Measurements from ENCODE around the gene TNS1.

Gene TNS1

DNA sequence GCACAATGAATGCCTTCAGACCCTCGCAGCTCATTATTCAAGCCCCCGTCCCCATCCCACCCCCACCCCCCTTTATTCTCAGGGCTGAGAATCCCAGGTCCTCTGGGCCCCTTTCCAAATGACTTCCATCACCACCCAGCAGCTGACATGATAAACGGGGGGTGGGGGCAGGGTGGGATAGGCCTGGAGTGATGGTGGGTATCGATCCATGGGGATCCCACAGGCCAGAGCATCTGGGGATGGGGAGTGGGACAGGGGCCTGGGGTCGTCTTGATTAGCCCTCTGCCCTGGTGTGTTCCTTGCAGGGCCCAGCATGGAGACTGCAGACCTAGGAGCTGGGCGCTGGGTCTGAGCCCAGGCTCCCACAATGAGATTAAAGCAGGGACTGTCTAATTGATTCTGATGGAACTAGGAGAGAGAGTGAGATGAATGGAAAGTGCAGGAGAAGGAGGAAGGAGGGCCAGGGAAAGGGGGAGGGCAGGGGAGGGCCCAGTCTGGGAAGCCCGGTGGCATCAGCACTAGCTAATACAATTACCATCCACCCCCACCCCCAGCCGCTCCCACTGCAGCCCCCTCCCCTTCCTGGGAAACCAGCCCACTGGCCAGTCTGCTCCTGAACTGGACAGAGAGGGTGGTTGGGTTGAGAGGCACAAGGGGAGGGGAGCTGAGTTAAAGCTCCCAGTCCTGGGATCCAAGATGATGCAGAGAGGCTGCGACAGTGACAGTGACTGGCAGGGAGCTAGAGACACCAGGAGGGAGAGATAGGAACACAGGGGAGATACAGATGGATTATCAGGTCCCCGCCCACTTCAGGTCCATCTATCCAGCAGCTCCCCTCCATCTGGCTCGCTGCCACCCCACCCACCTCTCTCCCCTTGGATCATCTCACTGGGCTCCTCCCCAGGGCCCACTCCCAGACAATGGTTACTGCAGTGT lies 13.1 kb upstream of the TNS1 start:
- DNase-seq: no peak

DNA sequence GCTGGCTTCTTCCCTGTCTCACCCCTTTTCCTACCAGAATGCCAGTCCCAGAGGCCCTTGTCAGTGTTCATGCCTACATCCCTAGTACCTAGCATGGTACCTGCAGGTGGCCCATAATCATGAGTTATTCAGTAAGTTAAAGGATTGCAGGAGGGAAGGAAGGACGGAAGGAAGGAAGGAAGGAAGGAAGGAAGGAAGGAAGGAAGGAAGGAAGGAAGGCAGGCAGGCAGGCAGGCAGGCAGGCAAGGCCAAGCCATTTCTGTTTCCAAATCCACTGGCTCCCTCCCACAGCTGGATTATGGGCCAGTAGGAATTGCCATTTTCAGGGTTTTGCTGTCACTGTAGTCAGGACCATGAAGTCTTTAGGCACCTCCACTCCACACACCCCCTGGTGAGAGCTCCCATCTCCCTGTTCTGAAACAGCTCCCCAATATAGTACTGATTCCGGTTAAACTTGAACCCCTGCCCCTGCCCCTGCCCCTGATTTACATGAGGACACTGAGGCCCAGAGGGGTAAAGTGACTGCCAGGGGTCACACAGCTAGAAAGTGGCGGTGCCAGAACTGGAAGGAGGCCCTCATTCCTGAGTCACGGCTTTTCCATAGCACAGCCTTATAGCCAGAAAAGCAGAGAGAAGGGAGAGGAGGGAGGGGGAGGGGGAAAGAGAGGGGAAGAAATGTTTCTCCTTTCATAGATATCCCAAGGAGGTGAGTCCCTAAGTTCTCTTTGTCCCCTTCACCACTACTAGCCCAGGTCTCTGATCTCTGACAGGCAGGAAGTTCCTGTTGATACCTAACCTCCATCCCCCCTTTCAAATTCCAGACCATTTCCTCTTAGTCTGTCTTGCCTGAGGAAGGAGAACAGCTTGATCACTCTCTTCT lies 12.2 kb upstream of the TNS1 start:
- DNase-seq: no peak

DNA sequence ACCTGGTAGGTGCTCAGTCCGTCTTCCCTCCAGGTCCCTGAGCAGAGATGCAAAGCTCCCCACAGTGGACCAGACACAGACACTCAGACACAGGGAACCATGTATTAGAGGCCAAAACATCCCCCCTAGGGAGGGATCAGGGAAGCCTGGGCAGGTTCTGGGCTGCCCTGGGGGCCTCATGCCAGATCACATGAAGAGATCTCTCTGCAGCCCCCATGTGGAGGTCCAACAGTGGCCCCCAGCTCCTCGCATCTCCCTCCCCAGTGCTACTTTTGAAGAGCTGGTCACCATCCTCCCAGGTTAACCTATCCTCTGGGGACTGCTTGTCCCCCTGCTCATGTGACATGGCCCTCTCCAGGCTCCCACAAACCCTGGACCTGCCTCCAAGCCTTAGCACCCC lies 10.5 kb upstream of the TNS1 start:
- no peak for DNase-seq

DNA sequence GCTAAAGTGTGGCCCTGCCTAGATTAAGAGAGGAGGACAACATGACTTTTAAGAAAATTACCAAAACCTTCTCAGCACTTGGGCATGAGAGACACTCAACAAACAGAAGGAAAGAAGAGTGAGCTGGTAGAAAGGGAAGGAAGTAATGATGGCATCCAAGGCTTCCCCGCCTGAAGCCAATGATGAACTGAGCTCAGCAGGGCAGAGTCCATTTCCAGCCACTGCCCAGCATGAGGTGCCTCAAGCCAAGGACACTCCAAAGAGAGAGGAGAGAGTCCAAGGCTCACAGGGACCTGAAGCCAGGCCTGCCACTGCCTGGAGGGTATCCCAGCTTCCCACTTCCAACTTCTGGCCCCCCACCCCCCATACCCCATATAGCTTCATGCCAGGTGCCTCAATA lies 9.5 kb upstream of the TNS1 start:
- no peak for DNase-seq

DNA sequence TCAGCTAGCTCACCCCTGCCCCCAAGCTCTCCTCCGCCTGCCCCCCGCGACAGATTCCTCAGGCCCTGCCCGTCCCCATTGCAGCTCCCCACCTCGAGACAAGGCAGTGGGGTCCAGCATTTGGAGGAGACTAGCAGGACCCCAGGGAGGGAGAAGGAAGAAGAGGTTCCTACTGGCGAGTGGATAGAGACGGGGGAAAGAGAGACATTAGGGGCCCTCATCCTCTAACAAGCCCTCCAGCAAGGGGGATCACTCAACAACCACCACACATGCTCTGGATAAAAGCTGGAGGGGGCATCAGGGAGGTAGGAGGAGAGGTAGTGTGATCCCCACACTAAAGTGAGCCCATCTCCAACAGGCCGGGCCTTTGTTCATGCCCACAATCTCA lies 8.9 kb upstream of the TNS1 start:
- DNase-seq: no peak

DNA sequence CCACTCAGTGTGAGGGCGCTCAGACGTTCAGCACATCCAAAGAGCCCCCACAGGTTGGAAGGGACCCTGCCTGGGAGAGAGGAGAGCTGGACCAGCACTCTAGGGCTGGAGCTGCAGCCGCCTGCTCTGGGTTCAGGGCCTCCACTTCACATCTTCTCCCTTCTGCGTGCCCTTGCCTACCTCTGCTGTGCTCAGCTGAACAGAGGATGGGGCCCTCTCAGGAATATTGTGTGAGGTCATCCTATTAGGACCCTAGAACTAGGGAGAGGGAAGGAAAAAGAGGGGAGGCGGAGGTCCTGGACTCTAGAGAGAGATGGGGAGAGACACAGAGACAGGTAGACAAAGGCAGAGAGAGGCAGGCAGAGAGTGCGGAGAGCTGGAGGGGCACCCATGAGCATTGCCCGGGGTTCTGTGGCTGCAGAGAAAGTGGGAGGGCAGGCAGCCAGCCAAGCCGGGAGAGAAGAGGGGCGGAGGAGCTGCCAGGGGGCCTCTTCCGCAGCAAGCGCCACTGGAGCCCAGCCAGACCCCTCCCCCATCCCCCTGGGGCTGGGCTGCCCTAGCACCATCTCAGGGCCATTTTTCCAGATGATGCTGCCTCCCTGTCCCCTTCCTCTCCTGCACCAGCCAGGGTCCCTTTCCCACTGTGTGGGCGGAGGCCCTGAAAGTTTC lies 8.3 kb upstream of the TNS1 start:
- peak; percentile 14 for DNase-seq

DNA sequence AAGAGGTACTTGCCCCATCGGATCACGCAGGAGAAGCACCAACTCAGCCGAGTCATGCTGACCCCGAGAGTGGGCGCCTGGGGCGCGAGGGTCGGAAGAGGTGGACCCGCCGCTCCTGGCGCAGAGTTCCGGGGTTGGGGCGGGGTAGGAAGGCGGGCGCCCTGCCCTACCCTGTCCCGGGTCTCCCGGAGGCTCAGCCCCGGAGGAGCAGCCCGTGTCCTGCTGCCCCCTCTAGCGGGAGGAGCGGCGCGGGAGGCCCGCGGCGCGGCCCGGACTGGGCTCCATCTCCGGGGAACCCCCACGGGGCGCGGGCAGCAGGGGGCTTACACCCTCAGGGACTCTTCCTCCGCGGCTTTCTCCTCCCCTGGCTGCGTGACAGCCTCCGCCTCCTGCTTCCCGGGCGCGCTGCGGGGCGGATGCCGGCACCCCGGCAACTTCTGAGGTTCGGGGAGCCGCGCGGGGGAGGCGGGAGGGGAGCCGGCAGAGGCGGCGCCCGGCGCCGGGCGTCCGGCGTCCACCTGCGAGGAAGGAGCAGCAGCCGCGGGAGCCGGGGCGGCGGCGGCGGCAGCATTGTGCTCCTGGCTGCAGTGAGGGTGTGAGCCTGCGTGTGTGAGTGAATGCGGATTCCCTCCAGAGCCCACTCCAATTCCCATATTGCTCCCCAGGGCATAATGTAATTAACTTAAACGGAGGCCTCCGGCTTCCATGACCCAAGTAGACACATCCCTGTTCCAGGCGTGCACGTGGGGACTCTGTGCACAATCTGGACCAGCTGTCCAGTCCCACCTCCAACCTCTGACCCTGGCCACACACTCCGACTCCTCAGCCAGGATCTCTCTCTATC lies 7.6 kb upstream of the TNS1 start:
- peak; percentile 32 for DNase-seq

DNA sequence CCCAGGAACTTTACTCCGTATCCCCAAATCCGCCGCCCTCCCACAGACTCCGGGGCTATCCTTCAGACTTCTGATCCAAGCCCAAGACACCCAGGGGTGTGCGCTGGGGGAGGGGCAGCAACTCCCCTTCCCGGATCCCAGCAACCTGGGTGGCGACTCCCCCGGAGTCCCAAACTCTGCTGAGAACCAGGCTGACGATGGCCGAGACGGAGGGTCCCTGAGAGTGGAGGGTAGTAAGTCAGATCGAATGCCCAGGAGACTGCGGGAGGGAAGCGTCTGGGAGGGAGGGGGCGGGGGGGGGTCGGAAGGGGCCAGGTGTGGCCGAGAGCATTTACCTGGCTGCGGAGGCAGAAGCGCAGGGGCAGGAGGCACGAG lies 7.0 kb upstream of the TNS1 start:
- no peak for DNase-seq

DNA sequence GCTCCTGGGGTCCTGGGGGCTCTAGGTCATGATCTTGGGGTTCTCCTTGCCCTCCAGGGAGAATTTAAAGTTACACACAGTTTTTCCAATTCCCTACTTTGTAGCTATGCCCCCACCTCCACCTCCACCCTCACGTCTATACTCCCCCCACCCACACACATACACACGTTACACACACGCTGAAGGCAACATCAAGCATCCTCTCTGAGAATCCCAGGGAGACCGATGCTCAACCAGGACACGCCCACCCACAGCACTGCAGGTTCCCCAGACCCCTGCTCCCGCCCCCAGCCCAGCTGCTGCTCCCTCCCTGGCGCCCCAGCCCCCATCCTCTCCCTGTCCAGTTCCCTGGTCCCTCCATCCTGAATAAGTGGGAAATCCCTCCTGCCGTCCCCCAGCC lies 6.4 kb upstream of the TNS1 start:
- DNase-seq: no peak

DNA sequence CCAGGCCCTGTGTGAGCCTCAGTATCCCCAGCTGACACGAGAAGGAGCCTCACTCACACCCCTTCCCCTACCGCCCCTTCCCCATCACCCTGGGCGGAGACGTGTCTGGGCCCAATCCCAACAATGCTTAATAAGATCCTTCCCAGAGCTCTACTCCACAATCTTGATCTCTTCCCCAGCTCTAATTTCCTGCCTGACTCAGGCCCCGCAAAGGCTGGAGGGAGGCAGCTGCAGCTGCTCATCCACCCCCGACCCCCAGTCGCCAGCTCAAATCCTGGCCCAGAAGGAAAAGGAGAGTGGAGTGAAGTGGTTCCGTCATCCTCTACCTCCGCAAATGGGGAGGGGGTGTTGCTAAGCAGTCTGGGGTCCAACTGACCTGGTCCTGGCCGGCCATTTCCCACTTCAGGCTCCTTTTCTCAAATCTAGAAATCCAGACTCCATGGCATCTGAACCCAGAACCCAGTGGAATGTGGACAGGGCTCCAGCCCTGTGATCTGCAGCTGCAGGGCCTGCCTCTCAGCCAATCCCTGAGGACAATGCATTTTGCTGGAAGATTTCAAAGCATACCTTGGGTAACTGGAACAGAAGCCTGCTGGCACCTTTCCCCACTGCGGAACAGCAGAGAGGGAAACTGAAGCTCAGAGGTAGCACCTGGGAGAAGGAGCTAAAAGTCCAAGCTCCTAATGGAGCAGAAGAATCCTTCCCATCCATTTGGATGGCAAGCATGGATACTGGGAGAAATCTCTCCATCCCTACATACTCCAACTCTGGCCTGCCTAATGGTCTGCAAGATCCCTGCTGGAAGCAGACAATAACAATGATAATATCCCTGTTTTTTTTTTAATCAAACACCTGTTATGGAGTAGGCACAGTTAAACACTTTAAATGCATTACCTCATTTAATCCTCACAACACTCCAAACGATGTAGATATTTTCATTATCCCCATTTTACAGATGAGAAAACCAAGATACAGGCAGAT lies 5.6 kb upstream of the TNS1 start:
- no peak for DNase-seq

DNA sequence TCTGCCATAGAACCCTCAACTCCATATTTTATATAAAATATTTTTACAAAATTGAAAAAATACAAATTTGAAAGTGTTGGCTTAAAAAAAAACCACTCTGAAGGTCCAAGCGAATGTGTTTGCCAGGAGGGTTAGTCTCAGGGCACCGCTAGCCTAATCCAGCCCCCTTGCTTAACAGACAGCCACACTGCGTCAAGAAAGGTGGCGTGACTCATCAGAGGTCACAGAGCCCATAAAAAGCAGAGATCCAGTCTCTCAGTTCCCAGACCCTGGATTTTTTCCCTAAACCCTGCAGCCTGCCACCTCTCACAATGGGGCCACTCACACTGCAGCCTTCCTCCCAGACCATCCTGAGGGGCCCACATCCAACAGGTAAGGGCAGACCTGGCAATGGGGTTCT lies 3.9 kb upstream of the TNS1 start:
- no peak for DNase-seq

DNA sequence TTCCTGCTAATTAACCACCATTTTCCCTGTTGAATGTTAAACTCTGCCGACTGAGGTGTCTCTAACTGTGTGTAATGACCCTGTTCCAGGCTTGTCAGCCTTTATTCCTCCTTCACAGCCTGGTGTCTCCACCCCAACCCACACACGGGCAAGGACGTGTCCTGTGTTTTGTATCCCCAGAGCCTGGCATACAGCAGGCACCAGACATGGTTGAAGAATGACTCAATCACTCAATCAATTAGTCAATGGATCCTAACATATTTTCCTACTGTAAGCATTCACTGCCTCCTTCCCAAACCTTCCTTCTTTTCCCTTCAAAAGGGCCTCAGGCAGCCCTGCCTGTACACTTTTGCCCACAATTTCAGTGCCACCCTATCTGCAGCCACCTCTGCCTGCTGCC lies 2.7 kb upstream of the TNS1 start:
- DNase-seq: no peak

DNA sequence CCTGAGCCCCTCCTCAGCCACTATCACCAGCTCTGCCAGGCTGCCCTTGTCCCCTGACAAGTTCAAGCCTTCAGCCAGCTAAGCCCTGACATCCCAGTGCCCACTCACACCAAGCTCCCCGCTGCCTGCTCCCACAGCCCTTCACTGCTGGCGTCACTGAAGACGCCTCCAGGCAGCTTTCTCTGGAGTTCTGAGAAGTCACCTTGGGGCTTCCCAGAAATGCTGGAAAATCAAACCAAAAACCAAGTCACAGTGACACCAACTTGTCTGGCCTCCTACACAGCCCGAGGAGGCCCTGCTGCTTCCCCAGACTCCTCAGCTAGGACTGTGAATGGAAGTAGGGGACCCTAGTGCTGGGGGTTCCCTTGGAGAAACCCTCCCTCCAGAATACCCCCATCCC lies 2.2 kb upstream of the TNS1 start:
- DNase-seq: no peak

DNA sequence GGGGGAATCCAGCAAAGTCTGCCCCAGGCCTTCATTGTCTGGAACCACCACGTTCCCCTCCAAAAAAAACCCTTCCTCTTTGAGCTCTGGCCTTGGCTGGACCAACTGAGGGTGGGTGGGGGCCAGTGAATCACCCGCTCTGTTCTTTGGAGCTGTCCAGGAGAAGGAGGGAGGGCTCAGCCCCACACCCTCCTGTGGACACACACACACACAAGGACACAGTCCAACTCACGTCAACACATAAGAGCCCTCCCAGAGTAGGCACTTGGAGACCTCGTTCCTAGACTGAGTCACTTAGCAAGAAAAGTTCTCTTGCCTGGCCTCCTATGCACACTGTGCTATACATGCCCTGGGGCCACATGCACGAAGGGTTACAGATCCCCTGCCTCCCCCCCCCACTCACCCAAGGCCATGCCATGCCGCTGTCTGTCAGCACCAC lies 1.2 kb upstream of the TNS1 start:
- DNase-seq: no peak

DNA sequence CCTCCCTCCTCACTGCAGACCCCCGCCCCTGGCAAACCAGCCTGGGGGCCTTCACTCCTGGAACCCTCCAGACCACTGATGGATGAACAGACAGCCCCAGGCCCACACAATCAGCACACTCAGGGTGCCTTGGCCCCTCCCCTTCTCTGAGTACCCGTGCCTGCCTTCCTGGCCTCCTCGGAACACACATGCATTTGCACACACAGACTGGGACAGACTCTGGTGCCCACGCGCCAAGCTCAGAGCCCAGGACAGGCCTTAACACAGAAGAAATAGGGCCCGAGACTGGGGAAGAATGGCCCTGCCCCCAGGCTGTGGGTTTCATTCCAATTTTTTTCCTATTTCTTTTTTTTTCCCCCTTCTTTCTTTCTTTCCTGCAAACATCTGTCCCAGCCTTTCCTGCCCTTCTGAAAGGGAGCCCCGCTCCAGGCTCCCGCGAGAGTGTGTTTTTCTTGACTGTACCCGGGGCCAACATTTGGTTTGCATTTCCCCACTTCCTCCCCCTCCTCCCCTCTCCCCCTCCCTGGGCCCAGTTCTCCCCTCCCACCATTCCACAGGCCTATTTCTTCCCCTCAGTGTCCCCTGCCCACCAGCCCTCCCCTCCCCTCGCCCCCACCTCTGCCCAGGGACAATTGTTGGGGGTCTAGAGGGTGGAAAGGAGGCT lies 618 bp upstream of the TNS1 start:
- DNase-seq: no peak

DNA sequence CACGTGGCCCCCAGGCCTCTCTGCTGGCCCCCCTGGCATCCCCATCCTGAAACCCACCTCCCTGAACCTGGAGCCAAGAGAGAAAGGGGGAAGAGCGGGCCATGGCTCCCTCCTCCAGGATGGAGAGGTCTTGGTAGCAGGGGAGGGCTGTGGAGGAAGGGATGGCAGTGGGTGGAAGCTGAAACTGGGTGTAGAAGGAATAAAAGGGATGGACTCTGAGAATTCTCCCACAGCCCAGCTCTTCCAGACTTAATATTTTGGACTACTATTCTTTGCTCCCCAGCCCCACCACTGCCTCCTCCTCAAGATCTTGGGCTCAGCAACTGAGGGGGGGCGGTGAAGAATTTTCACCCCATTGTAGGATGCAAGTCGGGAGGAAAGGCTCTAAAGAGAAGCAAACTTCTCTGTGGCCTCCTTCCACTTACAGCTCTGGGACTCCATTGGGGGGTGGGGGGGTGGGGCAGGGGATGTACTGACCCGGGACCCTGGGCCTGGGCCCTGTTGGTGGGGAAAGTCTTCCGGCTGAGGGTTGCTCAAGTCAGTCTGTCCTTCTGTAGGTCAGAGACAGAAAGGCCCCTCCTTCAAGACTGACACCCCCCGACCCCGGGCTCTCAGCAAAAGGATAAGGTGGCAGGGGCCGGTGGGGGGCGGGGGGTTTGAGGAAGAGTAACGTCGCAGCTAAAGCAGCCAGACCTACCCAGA lies 501 bp downstream of the TNS1 start:
- no peak for DNase-seq

DNA sequence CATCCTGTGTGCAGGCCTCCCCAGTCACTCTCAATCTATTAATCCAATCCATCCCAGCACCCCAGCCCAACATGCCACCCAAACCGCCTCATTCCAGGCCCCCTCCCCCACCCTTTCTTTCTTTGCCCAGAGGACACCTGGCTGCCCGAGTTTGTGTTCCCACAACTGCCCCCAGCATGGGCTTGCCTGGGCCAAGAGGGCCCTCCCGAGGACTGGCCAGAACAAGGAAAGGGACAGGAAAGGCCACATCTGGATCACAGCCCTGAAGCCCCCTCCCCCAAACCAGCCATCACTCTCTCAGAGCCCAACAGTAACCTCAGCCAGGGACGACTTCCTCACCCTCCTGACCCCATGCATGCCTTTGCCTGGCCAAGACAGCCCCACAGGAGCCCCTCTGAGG lies 1.2 kb downstream of the TNS1 start:
- DNase-seq: no peak

DNA sequence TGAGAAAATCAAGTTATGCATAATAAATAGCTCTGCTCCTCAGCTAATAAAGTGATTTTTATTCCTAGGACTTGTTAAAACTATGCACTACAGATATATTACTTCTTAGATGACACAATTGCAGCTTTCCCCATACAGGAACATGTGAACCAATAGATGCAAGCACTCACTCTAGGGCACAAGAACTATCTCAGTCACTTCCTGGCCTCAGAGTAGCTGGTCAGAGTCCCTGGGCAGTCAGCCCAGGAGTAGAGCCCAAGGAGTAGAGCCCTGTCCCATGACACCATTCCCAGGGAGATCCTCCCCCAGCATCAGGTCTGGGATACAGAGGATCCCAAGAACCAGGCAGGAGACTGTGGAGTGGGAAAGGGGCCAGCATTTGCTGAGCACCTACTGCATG lies 2.7 kb downstream of the TNS1 start:
- no peak for DNase-seq

DNA sequence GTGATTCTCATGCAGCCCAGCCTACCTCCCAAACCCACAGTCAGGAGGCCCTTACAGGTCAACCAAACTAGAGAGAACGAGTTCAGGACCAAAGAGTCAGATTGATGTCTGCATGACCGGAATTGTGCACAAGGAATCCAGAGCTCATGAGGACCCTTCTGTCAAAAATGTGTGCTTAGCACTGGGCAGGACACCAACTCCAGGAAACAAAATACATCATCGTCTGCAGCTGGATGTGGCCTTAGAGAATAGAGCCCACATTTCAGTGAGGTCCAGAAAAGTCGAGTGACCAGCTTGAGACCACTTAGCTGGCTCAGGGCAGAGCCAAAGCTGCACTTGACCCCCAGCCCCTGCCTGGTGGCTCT lies 3.2 kb downstream of the TNS1 start:
- no peak for DNase-seq

DNA sequence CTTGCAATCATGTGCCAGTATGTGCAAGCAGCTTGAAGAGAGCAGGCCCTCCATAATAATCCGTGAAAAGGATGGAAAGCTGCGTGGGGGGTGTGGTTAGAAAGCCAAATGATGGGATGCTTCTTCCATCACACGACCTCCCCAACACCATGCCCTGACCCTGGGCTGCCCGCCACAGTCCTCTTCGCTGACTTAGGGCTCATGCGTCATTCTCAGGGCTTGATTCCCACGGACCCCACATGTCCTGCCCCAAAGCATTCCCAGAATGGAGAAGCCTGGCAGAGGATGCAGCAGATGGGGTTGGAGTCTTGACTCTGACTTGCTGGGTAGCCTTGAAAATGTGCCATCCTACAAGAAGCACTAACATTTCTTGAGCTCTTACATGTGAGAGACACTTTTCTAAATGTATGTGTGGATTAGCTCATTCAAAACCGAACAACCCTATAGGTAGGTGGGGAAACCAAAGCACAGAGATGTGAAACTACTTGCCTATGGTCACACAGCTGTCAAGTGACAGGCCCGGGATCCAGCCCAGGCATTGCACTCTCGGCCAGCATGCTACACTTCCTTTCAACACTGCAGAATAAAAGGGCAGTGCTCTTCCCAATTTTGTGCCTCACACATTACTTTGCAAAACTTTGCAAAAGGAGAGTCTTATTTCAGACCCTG lies 3.7 kb downstream of the TNS1 start:
- no peak for DNase-seq
